C4-2B (cell line): ENCODE data around the gene ABTB1.

Source experiments
- ZFX ChIP-seq: fragments of 450-650 bp; IDR thresholded peaks from 2 replicates; pipeline ENCODE4 v1.6.1; 2017
- TF ChIP-seq, protein P1 (sequence below): fragments of 450-650 bp; conservative IDR thresholded peaks from 2 replicates; pipeline ENCODE4 v1.5.1; 2017; ENCODE audit warnings: mild to moderate bottlenecking

DNA sequence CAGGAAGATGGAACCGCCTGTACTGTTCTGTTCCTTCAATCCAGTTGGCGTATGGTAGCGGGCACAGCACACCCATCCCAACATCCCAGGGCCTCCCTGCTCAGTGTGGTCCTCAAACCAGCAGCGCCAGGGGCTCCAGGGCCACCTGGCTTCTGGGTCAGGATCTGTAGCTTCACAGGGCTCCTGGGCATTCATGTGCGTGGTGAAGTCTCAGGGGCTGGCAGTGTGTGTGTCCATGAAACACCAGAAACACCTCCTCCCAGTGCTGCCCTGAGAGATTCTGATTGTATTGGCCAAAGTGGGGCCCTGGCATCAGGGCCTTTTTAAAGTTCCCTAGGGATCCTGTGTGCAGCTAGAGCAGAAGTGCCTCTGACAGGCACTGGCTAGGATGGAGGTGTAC is 42.1 kb downstream of the ABTB1 start:
- TF ChIP-seq, protein P1, sequence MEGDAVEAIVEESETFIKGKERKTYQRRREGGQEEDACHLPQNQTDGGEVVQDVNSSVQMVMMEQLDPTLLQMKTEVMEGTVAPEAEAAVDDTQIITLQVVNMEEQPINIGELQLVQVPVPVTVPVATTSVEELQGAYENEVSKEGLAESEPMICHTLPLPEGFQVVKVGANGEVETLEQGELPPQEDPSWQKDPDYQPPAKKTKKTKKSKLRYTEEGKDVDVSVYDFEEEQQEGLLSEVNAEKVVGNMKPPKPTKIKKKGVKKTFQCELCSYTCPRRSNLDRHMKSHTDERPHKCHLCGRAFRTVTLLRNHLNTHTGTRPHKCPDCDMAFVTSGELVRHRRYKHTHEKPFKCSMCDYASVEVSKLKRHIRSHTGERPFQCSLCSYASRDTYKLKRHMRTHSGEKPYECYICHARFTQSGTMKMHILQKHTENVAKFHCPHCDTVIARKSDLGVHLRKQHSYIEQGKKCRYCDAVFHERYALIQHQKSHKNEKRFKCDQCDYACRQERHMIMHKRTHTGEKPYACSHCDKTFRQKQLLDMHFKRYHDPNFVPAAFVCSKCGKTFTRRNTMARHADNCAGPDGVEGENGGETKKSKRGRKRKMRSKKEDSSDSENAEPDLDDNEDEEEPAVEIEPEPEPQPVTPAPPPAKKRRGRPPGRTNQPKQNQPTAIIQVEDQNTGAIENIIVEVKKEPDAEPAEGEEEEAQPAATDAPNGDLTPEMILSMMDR, result no peak
- no peak for TF ChIP-seq ZFX
